ENCODE measurements around the gene NRCAM.
"Not testable (repeated sequence)": the region's sequence is repeated elsewhere in the genome, so short reads cannot be mapped to it uniquely, and the experiment has no call there.

The NRCAM gene

DNA sequence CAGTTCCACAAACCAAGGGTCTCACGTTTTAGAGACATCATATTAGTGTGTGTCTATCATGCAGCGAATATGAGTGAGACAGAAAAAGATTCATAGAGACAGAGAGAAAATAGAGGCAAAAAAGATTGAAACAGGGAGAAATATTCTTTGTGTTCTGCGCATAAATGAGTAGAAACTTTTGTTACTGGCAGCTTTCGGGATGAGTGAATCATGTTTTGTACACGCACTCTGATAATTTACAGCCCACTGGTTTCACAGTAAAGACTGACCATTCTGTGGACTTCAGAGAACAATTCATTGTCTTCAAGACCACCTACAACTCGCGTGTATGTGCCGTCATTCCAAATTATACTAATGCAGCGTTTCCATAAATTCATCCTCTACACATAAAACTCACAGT is 60.2 kb downstream of the NRCAM start:
- FAIRE-seq (no peak), DNase-seq (ENCODE audit: insufficient read length, low spot score) (no peak)
- TF ChIP-seq, protein P1, sequence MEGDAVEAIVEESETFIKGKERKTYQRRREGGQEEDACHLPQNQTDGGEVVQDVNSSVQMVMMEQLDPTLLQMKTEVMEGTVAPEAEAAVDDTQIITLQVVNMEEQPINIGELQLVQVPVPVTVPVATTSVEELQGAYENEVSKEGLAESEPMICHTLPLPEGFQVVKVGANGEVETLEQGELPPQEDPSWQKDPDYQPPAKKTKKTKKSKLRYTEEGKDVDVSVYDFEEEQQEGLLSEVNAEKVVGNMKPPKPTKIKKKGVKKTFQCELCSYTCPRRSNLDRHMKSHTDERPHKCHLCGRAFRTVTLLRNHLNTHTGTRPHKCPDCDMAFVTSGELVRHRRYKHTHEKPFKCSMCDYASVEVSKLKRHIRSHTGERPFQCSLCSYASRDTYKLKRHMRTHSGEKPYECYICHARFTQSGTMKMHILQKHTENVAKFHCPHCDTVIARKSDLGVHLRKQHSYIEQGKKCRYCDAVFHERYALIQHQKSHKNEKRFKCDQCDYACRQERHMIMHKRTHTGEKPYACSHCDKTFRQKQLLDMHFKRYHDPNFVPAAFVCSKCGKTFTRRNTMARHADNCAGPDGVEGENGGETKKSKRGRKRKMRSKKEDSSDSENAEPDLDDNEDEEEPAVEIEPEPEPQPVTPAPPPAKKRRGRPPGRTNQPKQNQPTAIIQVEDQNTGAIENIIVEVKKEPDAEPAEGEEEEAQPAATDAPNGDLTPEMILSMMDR (IDR thresholded peaks at IDR 0.05; ENCODE audit: insufficient read depth, missing control alignments): no peak

- DNase-seq (ENCODE audit: insufficient read length, low spot score) (no peak), FAIRE-seq (no peak)
- TF ChIP-seq, protein P1 (IDR thresholded peaks at IDR 0.05; ENCODE audit: insufficient read depth, missing control alignments): no peak
Measured at GRCh38 chr7:108395426-108395825, 60.8 kb downstream of the NRCAM start.

DNA sequence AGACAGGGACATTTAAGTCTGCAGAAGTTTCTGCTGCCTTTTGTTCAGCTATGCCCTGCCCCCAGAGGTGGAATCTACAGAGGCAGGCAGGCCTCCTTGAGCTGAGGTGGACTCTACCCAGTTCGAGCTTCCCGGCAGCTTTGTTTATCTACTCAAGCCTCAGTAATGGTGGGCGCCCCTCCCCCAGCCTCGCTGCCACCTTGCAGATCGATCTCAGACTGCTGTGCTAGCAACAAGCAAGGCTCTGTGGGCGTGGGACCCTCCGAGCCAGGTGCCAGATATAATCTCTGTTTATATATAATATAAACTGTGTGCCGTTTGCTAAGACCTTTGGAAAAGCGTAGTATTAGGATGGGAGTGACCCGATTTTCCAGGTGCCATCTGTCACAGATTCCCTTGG is 63.1 kb downstream of the NRCAM start:
- DNase-seq (ENCODE audit: insufficient read length, low spot score); FAIRE-seq: not testable (repeated sequence)

DNA sequence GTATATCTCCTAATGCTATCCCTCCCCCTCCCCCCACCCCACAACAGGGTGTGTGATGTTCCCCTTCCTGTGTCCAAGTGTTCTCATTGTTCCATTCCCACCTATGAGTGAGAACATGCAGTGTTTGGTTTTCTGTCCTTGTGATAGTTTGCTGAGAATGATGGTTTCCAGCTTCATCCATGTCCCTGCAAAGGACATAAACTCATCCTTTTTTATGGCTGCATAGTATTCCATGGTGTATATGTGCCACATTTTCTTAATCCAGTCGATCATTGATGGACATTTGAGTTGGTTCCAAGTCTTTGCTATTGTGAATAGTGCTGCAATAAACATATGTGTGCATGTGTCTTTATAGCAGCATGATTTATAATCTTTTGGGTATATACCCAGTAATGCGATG is 68.5 kb downstream of the NRCAM start:
- DNase-seq (ENCODE audit: insufficient read length, low spot score); FAIRE-seq: not testable (repeated sequence)

DNA sequence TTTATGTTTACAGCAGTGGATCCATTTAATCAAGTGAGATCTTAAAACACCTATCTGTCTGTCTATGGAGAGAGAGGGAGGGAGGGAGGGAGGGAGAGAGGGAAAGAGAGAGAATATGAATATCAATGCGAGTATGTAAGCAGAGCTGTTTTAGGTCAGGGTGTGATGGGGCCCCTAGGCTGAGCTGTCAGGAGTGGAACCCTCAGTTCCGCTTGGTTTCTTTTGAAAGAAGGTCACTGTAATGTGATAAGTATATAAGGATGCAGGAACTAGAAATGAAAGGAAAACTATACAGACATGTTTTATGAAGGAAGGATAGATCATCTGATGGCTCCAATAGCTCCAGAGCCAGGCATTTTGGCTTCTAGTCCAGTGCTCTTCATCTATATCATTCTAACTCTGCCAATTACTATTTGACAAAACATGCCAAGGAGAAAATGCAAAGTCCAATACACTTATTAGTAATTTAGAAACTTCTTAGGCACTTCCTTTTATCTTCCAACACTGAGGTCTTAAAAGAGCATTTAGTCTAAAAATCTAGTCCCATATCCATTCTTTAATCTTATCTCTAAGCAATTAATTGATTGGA is 70.3 kb downstream of the NRCAM start:
- FAIRE-seq (no peak), DNase-seq (ENCODE audit: insufficient read length, low spot score) (no peak)
- TF ChIP-seq, protein P1 (IDR thresholded peaks at IDR 0.05; ENCODE audit: insufficient read depth, missing control alignments): no peak

GRCh38 chr7:108384716-108385483 is 71.3 kb downstream of the NRCAM start:
- DNase-seq (ENCODE audit: insufficient read length, low spot score): no peak
- FAIRE-seq: peak; percentile 51
- TF ChIP-seq, protein P1 (IDR thresholded peaks at IDR 0.05; ENCODE audit: insufficient read depth, missing control alignments): no peak

DNA sequence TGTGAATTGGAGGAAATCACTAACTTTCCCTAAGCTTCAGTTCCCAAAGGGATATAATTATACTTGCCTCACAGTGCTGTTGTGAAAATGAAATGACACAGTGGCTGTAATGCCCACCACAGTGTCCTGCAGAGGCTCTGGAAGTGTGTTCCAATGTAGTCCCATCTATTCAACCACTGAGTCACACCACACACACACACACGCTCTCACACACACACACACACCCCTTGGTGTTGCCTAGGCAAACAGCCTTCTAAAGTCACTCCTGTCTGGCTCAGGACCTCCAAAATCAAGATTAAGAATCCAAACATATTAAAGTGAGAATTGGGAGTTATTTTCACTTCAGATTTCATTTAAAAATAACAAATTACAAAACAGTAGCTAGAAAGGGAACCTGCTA is 73.3 kb downstream of the NRCAM start:
- FAIRE-seq (no peak), DNase-seq (ENCODE audit: insufficient read length, low spot score) (no peak)
- TF ChIP-seq, protein P1 (IDR thresholded peaks at IDR 0.05; ENCODE audit: insufficient read depth, missing control alignments): no peak

DNA sequence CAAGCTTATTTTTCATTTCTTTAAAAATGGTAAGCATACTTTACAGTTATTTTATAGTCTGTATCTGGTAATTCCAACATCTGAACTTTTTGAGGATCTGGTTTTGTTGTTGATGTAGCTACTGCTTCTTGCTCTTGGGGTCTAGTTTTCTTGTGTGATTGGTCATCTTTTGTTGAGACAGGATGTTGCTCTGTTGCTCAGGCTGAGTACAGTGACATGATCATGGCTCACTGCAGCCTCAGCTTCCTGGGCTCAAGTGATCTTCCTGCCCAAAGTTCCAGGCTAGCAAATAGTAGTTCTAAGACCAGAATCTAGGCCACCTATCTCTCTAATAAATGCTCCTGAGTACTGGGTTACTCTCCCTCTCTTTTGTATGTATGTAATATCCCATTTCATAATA is 75.7 kb downstream of the NRCAM start:
- FAIRE-seq (no peak), DNase-seq (ENCODE audit: insufficient read length, low spot score) (no peak)
- TF ChIP-seq, protein P1 (IDR thresholded peaks at IDR 0.05; ENCODE audit: insufficient read depth, missing control alignments): no peak

Data from D721Med (cell line).